Immature natural killer cell (primary cell): ENCODE data around the gene ATP8B4. TPM values are rescaled to one million over a fixed set of nuclear protein-coding genes. Genes with fewer than 3 reads are reported as not detected.

Experiments
- DNase-seq, 3 donors: peaks; one replicate each; pipeline ENCODE4 v3.0.0; 2022; ENCODE audit warnings: mixed read lengths in 1 of 3
- H3K27ac Mint-ChIP-seq, 6 donors: one replicate each; pipeline ENCODE4 v1.8.0; 2020; ENCODE audit warnings: mixed read lengths in 6 of 6, mild to moderate bottlenecking in 5 of 6, inconsistent platforms in 4 of 6, moderate library complexity in 3 of 6
- H3K27me3 Mint-ChIP-seq, 3 donors: one replicate each; pipeline ENCODE4 v1.8.0; 2020 to 2021; ENCODE audit warnings: low read depth in 3 of 3, mild to moderate bottlenecking in 3 of 3, mixed read lengths in 3 of 3, moderate library complexity in 3 of 3, inconsistent platforms in 1 of 3
- H3K36me3 Mint-ChIP-seq, 3 donors: one replicate each; pipeline ENCODE4 v1.8.0; 2020; ENCODE audit warnings: mixed read lengths in 3 of 3, inconsistent platforms in 2 of 3, mild to moderate bottlenecking in 2 of 3
- H3K4me1 Mint-ChIP-seq, 2 donors: one replicate each; pipeline ENCODE4 v1.8.0; 2020; ENCODE audit warnings: inconsistent platforms in 2 of 2, mild to moderate bottlenecking in 2 of 2, mixed read lengths in 2 of 2, moderate library complexity in 1 of 2
- H3K4me3 Mint-ChIP-seq, 5 donors: one replicate each; pipeline ENCODE4 v1.8.0; 2020; ENCODE audit warnings: mild to moderate bottlenecking in 5 of 5, mixed read lengths in 5 of 5, inconsistent platforms in 3 of 5, moderate library complexity in 3 of 5
- H3K9me3 Mint-ChIP-seq, 6 donors: one replicate each; pipeline ENCODE4 v1.8.0; 2020; ENCODE audit warnings: mild to moderate bottlenecking in 6 of 6, mixed read lengths in 6 of 6, inconsistent platforms in 4 of 6, moderate library complexity in 3 of 6
- polyA plus RNA-seq, 3 donors: library from polyadenylated mRNA; unstranded; fragments of 300-500 nt; fragmentation: Illumina TruSeq; gene quantifications; one replicate each; pipeline ENCODE4 v1.2.3, GENCODE V29; 2021

ATP8B4 gene
- polyA plus RNA-seq, 3 donors from 2014 or later: 10.8 to 22.7 (median 18.5) TPM

DNA sequence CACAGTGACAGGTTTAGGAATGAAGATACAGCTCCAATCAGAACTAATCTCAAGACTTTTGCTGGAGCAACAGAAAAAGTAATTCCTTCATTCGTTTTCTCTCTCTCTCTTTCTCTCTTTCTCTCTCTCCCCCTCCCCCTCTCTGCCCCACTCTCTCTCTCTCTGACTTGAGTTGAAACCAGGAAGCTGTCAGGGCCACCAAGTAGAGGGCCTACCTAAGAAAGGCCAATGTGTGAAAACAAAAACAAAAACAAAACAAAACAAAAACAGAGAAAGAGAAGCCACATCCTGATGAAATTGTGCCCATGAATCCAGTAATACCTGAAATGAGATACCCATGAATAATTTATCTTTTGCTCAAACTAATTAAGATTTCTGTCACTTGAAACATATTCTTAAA is 72.9 kb downstream of the ATP8B4 start:
- Mint-ChIP-seq H3K9me3 (peaks cover 2 to 13% (median 12%) of the 10 kb centered on the region in 6 donors), H3K4me3 (peak overlapping the region; percentile 13 to 60 (median 57)), H3K36me3 (peaks cover 32 to 40% (median 32%) of the 10 kb centered on the region in 3 donors), H3K4me1 (peaks cover 27 to 62% of the 10 kb centered on the region in 2 donors), H3K27me3 (peaks cover 4 to 8% (median 5%) of the 10 kb centered on the region in 3 donors), H3K27ac (peak overlapping the region; percentile 87 to 98 (median 94))
- DNase-seq: peak; percentile 35 to 57 (median 42)

DNA sequence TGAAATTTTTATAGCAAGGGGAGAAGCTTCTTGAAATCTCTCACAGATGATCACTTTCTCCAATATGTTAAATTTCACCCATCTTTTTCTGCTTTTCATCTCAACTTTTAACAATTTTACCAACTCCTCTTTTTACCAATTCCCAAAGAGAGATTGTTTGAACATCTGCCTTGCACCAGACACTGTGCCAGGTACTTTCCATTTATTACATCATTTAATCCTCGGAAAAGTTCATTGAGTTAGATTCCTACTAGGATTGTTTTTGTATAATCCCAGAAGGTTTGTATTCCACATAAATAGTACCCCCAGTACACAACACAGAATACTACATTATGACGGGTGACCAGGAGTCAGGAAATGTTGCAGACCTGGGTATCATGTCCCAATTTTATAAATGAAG is 74.1 kb downstream of the ATP8B4 start:
- peaks cover 2 to 13% (median 12%) of the 10 kb centered on the region in 6 donors for H3K9me3 Mint-ChIP-seq
- DNase-seq: no peak
- H3K4me3 Mint-ChIP-seq: peak overlapping the region in 2 of 5 donors; percentile 11 to 19
- H3K4me1 Mint-ChIP-seq: peaks cover 27 to 65% of the 10 kb centered on the region in 2 donors
- H3K36me3 Mint-ChIP-seq: peaks cover 34 to 47% (median 36%) of the 10 kb centered on the region in 3 donors
- H3K27ac Mint-ChIP-seq: peak overlapping the region; percentile 87 to 98 (median 94)
- peaks cover 4 to 8% (median 5%) of the 10 kb centered on the region in 3 donors for H3K27me3 Mint-ChIP-seq

DNA sequence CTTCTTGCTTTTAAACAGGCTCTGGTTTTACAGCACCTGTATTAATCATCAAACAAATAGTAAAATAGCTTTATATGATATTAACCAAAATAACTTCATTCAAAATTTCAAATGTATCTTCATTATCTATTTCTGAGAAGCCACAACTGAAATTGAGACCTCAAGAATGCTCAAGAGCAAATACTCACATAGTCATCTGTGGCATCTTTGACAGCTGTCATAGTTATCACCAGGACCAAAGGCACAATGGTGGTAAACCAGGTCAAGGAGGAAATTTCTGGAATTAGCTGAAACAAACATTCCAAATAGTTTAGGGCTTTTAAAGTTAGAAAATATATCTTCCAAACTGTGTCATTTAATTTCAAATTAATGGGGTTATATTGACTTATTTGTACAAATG is 74.6 kb downstream of the ATP8B4 start:
- Mint-ChIP-seq H3K27me3 (peaks cover 4 to 8% (median 5%) of the 10 kb centered on the region in 3 donors), H3K9me3 (peaks cover 2 to 13% (median 12%) of the 10 kb centered on the region in 6 donors), H3K36me3 (peaks cover 36 to 49% (median 38%) of the 10 kb centered on the region in 3 donors), H3K4me1 (peaks cover 27 to 67% of the 10 kb centered on the region in 2 donors), H3K27ac (peak overlapping the region; percentile 87 to 98 (median 94)), H3K4me3 (no peak overlapping the region)
- no peak for DNase-seq

DNA sequence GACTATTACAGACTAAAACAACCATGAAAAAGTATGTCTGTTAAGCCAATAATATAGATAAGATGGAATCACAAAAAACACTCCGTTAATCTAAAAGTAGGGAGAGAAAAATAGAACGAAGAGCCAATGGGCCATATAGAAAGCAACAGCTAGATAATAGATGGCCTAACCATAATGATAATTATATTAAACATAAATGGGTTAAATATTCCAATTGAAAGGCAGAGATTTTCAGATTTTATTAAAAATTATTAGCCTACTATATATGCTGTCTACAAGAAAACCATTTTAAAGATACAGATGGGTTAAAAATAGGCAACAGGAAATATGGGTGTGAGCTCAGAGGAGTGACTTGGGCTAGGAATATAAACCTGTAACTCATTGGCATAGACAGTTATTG is 76.3 kb downstream of the ATP8B4 start:
- Mint-ChIP-seq H3K36me3 (peaks cover 38 to 61% (median 50%) of the 10 kb centered on the region in 3 donors), H3K27me3 (peaks cover 4 to 8% (median 5%) of the 10 kb centered on the region in 3 donors), H3K27ac (no peak overlapping the region), H3K4me3 (no peak overlapping the region), H3K9me3 (peaks cover 2 to 13% (median 12%) of the 10 kb centered on the region in 6 donors), H3K4me1 (peaks cover 27 to 79% of the 10 kb centered on the region in 2 donors)
- no peak for DNase-seq

DNA sequence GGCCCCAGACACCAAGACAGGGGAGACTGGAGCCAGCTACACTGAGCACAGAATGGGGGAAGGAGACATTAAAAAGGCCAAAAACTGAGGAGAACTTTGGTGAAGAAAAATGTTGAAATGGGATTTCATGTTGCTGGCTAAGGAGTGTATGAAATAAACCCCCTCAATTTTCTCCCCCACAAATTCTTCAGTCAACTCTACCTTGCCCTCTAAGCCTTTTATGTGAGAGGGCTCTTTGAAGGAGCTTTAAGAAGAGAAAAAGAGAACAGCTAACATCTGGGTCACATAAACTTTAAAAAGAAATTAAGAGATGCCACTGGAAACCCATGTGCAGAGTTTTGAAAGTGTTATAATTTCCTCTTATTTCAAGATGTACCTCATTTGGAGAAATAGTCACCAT is 88.6 kb downstream of the ATP8B4 start:
- Mint-ChIP-seq H3K36me3 (peaks cover 9 to 48% (median 22%) of the 10 kb centered on the region in 3 donors), H3K4me1 (peaks cover 0 to 41% of the 10 kb centered on the region in 2 donors), H3K27ac (peak overlapping the region in 1 of 6 donors; percentile 3)

DNA sequence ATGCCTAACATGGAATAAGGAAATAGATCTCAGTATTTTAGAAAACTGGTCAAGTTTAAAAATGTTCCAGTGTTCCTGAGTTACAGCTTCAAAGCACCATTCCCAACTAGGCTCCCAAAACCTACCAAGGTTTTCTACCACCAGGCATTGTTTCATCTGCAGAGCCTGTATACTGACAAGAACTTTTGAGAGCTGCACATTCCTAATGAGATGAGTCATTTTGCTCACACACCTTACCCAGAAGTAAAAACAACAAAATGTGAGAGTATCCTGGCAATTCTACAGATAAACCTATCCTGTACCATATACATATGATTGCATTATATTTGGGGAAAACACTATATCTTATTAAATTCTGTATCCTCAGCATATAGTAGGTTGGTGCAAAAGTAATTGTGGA is 90.7 kb downstream of the ATP8B4 start:
- DNase-seq: no peak
- peaks cover 0 to 55% of the 10 kb centered on the region in 2 donors for H3K4me1 Mint-ChIP-seq
- H3K27ac Mint-ChIP-seq: no peak overlapping the region
- H3K36me3 Mint-ChIP-seq: peaks cover 5 to 36% (median 25%) of the 10 kb centered on the region in 3 donors
- H3K4me3 Mint-ChIP-seq: no peak overlapping the region
- no peaks in the 10 kb centered on the region for H3K9me3 Mint-ChIP-seq
- no peaks in the 10 kb centered on the region for H3K27me3 Mint-ChIP-seq

More for the DNA sequence above, 88.6 kb downstream of the ATP8B4 start:
- no peaks in the 10 kb centered on the region for H3K9me3 Mint-ChIP-seq
- no peak for DNase-seq
- no peak overlapping the region for H3K4me3 Mint-ChIP-seq
- no peaks in the 10 kb centered on the region for H3K27me3 Mint-ChIP-seq

DNA sequence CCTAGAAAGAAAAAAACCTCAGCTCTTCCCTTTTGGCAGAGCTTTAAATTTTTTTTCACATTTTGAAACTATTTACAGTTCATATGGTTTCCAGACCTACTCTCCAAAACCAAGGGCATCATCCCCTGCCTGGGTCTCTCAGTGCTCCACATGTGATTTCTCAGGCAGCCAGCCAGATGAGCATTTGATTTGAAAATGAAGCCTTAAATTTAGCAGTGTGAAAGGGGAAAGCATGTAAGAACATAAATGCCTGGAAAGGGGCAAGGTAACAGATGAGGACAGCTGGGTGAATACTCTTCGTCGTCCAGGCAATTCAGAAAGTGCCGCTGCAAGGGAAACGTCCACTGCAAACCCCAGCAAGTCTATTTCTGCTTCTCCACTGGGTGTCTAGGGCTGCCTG is 94.8 kb downstream of the ATP8B4 start:
- H3K27ac Mint-ChIP-seq: peak overlapping the region in 1 of 6 donors; percentile 13
- H3K27me3 Mint-ChIP-seq: no peaks in the 10 kb centered on the region
- H3K4me3 Mint-ChIP-seq: no peak overlapping the region

DNA sequence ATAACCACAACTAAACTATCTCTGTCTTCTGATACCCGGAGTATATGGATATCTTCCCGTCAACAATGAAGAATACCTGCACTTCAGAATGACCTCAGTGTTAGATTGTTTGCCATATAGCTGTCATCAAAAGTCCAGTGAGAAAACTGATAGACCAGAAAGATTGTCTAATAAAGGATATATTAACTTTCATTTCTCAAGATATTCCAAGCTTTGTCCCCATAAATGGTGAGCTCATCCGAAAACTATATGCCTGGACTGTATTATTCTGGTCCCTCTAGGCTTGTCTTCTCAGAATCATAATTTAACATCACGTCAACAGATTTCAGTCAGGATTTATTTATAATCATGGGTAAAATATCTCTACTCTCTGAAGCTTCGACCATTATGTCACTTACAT is 100.5 kb downstream of the ATP8B4 start:
- peaks cover 4 to 30% (median 14%) of the 10 kb centered on the region in 3 donors for H3K36me3 Mint-ChIP-seq
- no peak for DNase-seq
- no peaks in the 10 kb centered on the region for H3K27me3 Mint-ChIP-seq
- no peaks in the 10 kb centered on the region for H3K9me3 Mint-ChIP-seq
- H3K4me1 Mint-ChIP-seq: peaks cover 2 to 51% of the 10 kb centered on the region in 2 donors
- H3K27ac Mint-ChIP-seq: peak overlapping the region in 1 of 6 donors; percentile 7
- no peak overlapping the region for H3K4me3 Mint-ChIP-seq

More for the DNA sequence above, 94.8 kb downstream of the ATP8B4 start:
- Mint-ChIP-seq H3K4me1 (peaks cover 0 to 57% of the 10 kb centered on the region in 2 donors), H3K9me3 (no peaks in the 10 kb centered on the region), H3K36me3 (peaks cover 5 to 22% (median 13%) of the 10 kb centered on the region in 3 donors)
- no peak for DNase-seq

DNA sequence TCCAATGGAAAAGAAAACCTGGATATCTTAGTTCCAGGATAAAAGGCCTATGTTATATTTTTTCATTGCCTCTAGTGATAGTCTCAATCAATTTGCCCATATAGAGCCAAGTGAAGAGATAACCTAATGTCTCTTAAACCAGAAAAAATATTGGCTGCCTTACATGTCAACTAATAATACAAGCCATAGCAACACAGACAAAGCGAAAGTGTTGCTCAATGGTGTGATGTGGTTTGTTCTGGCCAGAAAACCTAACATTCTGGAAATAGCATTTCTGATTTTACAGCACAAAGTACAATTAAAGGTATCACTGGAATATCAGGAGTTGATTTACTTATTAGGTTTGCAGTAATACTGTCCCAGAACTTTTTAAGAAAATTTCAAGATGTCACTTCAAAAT is 101.5 kb downstream of the ATP8B4 start:
- Mint-ChIP-seq H3K4me3 (no peak overlapping the region), H3K36me3 (peaks cover 4 to 37% (median 21%) of the 10 kb centered on the region in 3 donors), H3K27ac (no peak overlapping the region), H3K27me3 (no peaks in the 10 kb centered on the region), H3K4me1 (peaks cover 2 to 47% of the 10 kb centered on the region in 2 donors), H3K9me3 (no peaks in the 10 kb centered on the region)
- no peak for DNase-seq

DNA sequence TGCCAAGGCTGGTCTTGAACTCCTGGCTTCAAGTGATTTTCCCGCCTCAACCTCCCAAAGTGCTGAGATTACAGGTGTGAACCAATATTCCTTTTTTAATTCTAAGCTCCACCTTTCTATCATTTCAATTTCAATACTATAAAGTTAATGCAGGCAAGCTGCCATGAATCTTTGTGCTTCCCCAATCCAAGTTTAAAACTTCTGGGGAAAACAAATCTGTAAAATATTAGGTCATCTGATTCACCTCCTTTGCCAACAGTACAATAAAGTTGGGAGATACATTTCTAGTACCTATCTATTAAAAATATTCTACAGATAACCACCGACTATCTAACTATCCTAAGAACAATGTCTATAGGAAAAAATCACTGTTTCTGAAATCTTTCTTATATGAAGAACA is 102.1 kb downstream of the ATP8B4 start:
- Mint-ChIP-seq H3K27ac (peak overlapping the region in 1 of 6 donors; percentile 36), H3K9me3 (no peaks in the 10 kb centered on the region), H3K4me1 (peaks cover 2 to 47% of the 10 kb centered on the region in 2 donors), H3K27me3 (no peaks in the 10 kb centered on the region), H3K4me3 (no peak overlapping the region), H3K36me3 (peaks cover 4 to 42% (median 26%) of the 10 kb centered on the region in 3 donors)
- no peak for DNase-seq

DNA sequence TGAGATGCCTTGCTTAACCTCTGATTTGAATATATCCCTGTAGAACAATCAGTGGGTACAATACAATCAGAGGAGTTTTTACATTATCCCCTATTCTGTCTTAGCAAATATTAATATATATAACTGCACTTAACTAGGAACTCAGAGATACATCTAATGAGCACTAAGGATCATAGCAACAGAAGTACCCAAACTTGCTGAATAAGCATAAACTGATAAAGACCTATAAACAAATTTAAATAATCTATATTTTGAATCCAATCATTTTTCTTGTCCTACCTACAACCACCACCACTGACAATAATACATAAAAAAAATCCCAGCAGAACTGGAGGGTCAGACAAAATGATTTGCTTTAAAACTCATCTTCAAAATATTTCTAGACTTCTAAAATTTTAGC is 106.2 kb downstream of the ATP8B4 start:
- H3K27ac Mint-ChIP-seq: peak overlapping the region in 1 of 6 donors; percentile 30

DNA sequence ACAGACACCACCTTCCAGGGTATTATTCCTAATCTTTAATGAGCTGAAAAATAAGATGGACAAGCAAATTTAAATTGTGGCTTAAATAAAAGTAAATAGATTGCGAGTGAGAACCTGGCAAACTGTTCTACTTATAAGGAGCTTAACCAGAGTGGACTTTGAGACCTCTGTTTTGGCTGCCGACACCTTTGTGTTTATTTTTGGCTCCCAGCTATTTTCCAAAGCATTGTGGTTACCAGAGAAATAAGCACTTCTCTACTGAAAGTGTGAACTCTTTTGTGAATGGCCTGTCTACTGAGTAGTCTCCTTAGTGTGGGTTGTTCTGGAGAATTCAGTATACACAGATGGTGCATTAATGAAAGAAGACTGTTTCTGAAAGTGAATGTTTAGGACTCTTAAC is 109.4 kb downstream of the ATP8B4 start:
- Mint-ChIP-seq H3K4me3 (no peak overlapping the region), H3K4me1 (peaks cover 5 to 16% of the 10 kb centered on the region in 2 donors), H3K9me3 (no peaks in the 10 kb centered on the region), H3K27ac (peak overlapping the region in 3 of 6 donors; percentile 66 to 75 (median 73)), H3K27me3 (no peaks in the 10 kb centered on the region), H3K36me3 (peaks cover 12 to 29% (median 20%) of the 10 kb centered on the region in 3 donors)
- no peak for DNase-seq

More for the DNA sequence above, 106.2 kb downstream of the ATP8B4 start:
- DNase-seq: no peak
- Mint-ChIP-seq H3K36me3 (peaks cover 13 to 38% (median 22%) of the 10 kb centered on the region in 3 donors), H3K4me3 (no peak overlapping the region), H3K9me3 (no peaks in the 10 kb centered on the region), H3K27me3 (no peaks in the 10 kb centered on the region), H3K4me1 (peaks cover 7 to 32% of the 10 kb centered on the region in 2 donors)

DNA sequence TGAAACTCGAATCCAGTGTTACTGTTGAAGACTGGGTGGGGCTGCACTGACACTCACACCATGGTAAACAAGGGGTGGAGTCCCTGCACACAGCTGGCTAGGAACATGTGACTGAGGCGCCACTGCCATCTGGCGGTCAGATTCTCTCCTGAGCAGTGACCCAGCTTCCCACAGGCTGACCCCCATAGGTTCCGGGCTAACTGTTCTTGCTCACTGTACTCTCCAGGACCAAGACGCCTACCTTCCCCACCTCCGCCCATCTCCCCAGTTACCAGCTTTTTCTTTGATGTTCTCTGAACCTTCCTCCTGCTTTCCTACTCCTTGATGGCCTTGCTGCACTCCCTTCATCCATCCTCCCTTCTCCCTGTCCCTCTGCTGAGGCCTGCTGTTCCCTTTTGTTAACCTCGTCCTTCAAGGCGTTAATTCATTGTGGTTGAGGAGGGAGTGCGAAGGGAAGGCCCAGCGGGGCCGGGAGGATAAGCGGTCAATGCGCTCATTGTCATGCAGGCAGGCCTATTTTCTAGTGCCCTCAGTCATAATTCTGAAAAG is 115.2 kb downstream of the ATP8B4 start:
- peak; percentile 67 to 81 (median 76) for DNase-seq
- Mint-ChIP-seq H3K4me3 (peak overlapping the region; percentile 46 to 78 (median 72)), H3K27ac (peak overlapping the region; percentile 86 to 95 (median 93))

DNA sequence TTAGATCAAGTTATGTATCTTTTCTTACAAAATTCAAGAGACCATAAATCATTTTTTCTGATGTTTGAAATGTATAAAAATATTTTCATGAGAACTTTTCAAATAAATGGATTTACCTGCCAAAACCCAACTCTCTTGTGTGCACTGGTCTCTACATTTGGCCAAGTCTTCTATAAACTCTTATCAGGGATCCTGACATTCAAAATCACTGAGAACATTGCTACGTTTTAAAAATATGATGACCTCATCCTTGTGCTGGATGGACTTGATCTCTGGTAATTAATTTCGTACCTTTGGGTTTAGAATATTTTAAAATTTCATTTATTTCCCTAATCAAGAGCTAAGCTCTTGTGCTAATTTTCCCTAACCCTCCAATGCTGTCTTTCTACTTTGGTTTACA is 127.4 kb downstream of the ATP8B4 start:
- no peak overlapping the region for H3K27ac Mint-ChIP-seq
- no peaks in the 10 kb centered on the region for H3K9me3 Mint-ChIP-seq
- peaks cover 11 to 58% (median 28%) of the 10 kb centered on the region in 3 donors for H3K36me3 Mint-ChIP-seq
- H3K27me3 Mint-ChIP-seq: peaks cover 0 to 1% (median 0%) of the 10 kb centered on the region in 3 donors
- H3K4me3 Mint-ChIP-seq: no peak overlapping the region
- DNase-seq: no peak
- peaks cover 0 to 13% of the 10 kb centered on the region in 2 donors for H3K4me1 Mint-ChIP-seq

More for the DNA sequence above, 115.2 kb downstream of the ATP8B4 start:
- Mint-ChIP-seq H3K36me3 (peaks cover 19 to 35% (median 22%) of the 10 kb centered on the region in 3 donors), H3K9me3 (no peaks in the 10 kb centered on the region), H3K4me1 (peaks cover 20 to 25% of the 10 kb centered on the region in 2 donors), H3K27me3 (no peaks in the 10 kb centered on the region)
